CD4-positive, alpha-beta T cell treated with Interleukin-12 subunit alpha and Interleukin-12 subunit beta, for 1 hour (primary cell): ENCODE results near the gene ANKK1.

Source experiments
- DNase-seq: peaks from one replicate; pipeline ENCODE4 v3.0.0-alpha.2; 2020

ANKK1 gene

GRCh38 chr11:113411536-113411935, 24.0 kb downstream of the ANKK1 start:
- no peak for DNase-seq

GRCh38 chr11:113412675-113413074, 25.1 kb downstream of the ANKK1 start:
- no peak for DNase-seq

- DNase-seq = no peak
These were observed 27.8 kb downstream of the ANKK1 start for GRCh38 chr11:113415343-113415742.

GRCh38 chr11:113417428-113417827, 29.8 kb downstream of the ANKK1 start:
- no peak for DNase-seq

GRCh38 chr11:113419454-113420003, 31.9 kb downstream of the ANKK1 start:
- no peak for DNase-seq

GRCh38 chr11:113420808-113421207, 33.2 kb downstream of the ANKK1 start:
- DNase-seq = no peak

GRCh38 chr11:113426686-113427085, 39.1 kb downstream of the ANKK1 start:
- DNase-seq = no peak

GRCh38 chr11:113431746-113432145, 44.2 kb downstream of the ANKK1 start:
- no peak for DNase-seq

- no peak for DNase-seq
These were observed 47.8 kb downstream of the ANKK1 start for GRCh38 chr11:113435190-113435968.

GRCh38 chr11:113436672-113437252, 49.2 kb downstream of the ANKK1 start:
- DNase-seq = no peak

GRCh38 chr11:113440816-113441215, 53.2 kb downstream of the ANKK1 start:
- DNase-seq = no peak

GRCh38 chr11:113444502-113445123, 57.0 kb downstream of the ANKK1 start:
- no peak for DNase-seq

GRCh38 chr11:113446112-113446511, 58.5 kb downstream of the ANKK1 start:
- no peak for DNase-seq

GRCh38 chr11:113446938-113447337, 59.4 kb downstream of the ANKK1 start:
- no peak for DNase-seq

GRCh38 chr11:113447621-113448315, 60.2 kb downstream of the ANKK1 start:
- no peak for DNase-seq

GRCh38 chr11:113448316-113448677, 60.7 kb downstream of the ANKK1 start:
- DNase-seq = no peak

- no peak for DNase-seq
These were observed 62.2 kb downstream of the ANKK1 start for GRCh38 chr11:113449743-113450142.
